Measurements from ENCODE around the gene RETREG3.

RETREG3 gene

GRCh38 chr17:42530952-42531454 is 78.2 kb downstream of the RETREG3 start:
- DNase-seq (ENCODE audit: low spot score) = no peak

All from AG08395 (cell line).